NB4 (cell line): ENCODE results near the gene RPTOR.

Experiments used
- CTCF ChIP-seq: IDR thresholded peaks from one replicate; pipeline ENCODE4 v1.5.1; 2012; ENCODE audit warnings: low read depth, low read length
- MYC ChIP-seq: IDR thresholded peaks from 2 replicates; pipeline ENCODE4 v1.6.1; 2011; ENCODE audit warnings: low read depth, low read length
- POLR2A ChIP-seq: IDR thresholded peaks from 2 replicates; pipeline ENCODE4 v1.6.1; 2011; ENCODE audit warnings: mild to moderate bottlenecking; ENCODE audit not compliant: insufficient read length; ENCODE audit errors: extremely low read depth

- no peak for TF ChIP-seq CTCF
- TF ChIP-seq MYC: no peak
- TF ChIP-seq POLR2A: no peak
Measured at GRCh38 chr17:80794281-80795089, 249.8 kb downstream of the RPTOR start.
